ENCODE results near the gene CENPT.

Gene CENPT

DNA sequence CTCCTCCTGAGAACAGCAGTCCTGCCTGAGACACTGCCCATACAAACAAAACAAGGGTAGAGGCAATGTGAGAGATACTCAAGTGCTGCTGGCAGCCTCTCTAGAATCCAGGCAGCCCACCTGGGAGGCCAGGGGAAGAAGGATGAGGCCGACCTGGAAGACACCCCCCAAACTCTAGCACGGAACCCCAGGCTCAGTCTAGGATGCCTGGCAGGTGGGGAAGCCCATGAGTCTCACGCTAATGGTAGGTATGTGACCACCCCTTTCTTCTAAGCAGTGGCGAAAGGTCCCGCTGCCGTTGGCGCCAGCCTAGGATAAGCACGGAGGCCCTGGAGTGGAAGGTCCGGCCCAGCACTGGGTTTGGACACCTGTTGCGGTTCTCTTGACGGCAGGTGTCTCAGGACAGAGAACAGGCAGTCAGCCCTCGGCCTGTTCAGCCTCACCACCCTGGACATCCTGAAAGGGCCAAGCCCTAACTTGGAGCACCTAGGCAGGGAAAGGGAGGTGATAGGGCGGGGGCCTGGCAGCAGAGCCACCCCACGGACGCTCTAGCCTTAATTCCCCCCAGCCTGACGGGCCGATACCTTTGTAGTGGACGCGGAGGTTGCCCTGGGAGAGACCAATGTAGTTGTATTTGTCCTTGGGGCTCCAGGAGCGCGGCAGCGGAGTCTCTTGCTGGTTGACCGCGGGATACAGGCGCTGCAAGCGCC is 41.6 kb downstream of the CENPT start:
- no peak for DNase-seq

- no peak for DNase-seq
Observed at GRCh38 chr16:67804853-67805542, 42.5 kb downstream of the CENPT start.

GRCh38 chr16:67803894-67804293 is 43.6 kb downstream of the CENPT start:
- no peak for DNase-seq

GRCh38 chr16:67801883-67802282 is 45.6 kb downstream of the CENPT start:
- no peak for DNase-seq

GRCh38 chr16:67801241-67801640 is 46.3 kb downstream of the CENPT start:
- DNase-seq, result no peak

- DNase-seq, result no peak
Observed at GRCh38 chr16:67800338-67800926, 47.1 kb downstream of the CENPT start.

- DNase-seq, result no peak
Observed at GRCh38 chr16:67796099-67796718, 51.3 kb downstream of the CENPT start.

DNA sequence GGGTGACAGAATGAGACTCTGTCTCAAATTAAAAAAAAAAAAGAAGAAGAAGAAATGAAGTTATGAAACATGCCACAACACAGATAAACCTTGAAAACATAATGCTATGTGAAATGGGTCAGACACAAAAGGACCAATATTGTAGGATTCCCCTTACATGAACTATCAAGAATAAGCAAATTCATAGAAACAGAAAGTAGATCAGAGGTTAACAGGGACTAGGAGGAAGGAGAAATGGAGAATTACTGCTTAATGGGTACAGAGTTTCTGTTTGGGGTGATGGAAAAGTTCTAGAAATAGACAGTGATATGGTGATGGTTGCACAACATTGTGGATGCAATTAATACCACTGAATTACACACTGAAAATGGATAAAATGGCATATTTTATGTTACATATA is 57.4 kb downstream of the CENPT start:
- no peak for DNase-seq

DNA sequence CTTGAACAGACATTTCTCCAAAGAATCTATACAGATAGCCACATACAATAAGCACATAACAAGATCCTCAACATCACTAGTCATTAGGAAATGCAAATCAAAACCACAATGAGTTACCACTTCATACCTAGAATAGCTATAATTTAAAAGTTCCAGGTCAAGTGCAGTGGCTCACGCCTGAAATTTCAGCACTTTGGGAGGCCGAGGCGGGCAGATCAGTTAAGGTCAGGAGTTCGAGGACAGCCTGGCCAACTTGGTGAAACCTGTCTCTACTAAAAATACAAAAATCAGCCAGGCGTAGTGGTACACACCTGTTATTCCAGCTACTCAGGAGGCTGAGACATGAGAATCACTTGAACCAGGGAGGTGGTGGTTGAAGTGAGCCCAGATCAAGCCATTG is 61.0 kb downstream of the CENPT start:
- DNase-seq, result no peak

- no peak for DNase-seq
Observed at GRCh38 chr16:67783353-67783725, 64.2 kb downstream of the CENPT start.

GRCh38 chr16:67782567-67783352 is 64.7 kb downstream of the CENPT start:
- DNase-seq, result peak; percentile 5

DNA sequence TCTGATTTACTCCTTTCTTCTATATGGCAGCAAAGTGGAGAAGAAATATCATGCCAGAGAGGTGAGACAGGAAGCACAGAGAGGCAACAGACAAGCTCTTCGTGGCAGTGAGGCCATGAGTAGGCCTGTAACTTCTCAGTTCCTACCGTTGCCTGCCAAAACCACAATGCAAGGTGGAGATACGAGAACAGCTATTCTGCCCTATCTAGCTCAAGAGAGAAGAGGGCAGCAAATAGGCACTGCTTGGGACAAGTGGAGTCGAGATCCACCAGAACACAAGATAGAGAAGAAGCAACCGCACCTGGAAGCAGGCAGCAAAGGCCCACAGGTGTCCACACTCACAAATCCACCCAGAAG is 66.0 kb downstream of the CENPT start:
- no peak for DNase-seq

DNA sequence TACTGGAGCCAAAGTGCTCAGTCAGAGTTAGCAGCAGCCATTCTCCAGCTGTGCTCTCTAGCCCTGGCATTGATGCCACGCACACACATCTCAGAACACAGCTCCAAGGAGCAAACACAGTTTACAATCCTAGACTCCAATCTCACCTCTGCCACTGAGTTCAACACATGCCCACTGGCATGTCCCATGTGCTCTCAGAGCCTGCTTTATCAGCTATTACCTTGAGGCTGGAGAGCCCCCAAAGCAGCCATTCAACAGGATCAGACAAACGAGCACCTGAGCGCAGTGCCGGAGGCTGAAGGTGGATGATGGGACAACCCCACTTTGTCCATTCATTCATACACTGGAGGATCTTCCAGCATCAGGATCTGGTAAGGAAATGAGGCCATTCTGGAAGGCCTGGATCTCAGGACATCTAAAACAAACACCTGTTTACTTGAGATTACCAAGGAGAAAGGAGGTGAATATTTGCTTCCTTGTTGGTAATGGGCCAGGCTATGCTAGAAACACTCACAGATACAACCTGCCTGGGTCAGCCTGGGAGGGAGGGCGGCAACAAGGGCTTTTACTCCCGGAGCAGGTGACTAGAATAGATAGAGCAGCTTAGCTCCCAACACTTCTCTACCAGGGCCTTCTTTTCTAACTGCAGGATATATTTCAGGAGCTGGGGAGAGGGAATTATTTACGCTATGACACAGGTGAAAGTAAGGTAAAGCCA is 66.5 kb downstream of the CENPT start:
- DNase-seq, result no peak

GRCh38 chr16:67779256-67780014 is 68.1 kb downstream of the CENPT start:
- DNase-seq, result no peak

Measured in NCI-H345 (cell line).